Stomach smooth muscle (tissue), 2 donors: ENCODE results near the gene PDE4B.
A peak's percentile ranks its signal among the peaks of the same experiment; 100 is the strongest.

Source experiments
- H3K27ac ChIP-seq: one replicate; pipeline ENCODE4 v1.7.0; 2013; ENCODE audit warnings: mild to moderate bottlenecking, low read length, inconsistent platforms
- H3K27me3 ChIP-seq, 2 donors: one replicate each; pipeline ENCODE4 v1.7.0; 2013; ENCODE audit warnings: low read length in 2 of 2; ENCODE audit not compliant: insufficient read depth in 2 of 2, control insufficient read depth in 1 of 2
- H3K36me3 ChIP-seq, 2 donors: one replicate each; pipeline ENCODE4 v1.7.0; 2013; ENCODE audit warnings: low read length in 2 of 2; ENCODE audit not compliant: control insufficient read depth in 2 of 2, insufficient read depth in 2 of 2
- H3K4me1 ChIP-seq: one replicate; pipeline ENCODE4 v1.7.0; 2013; ENCODE audit warnings: low read length; ENCODE audit not compliant: control insufficient read depth, insufficient read depth
- H3K4me3 ChIP-seq, 2 donors: one replicate each; pipeline ENCODE4 v1.7.0; 2013; ENCODE audit warnings: low read length in 2 of 2
- H3K9ac ChIP-seq, 2 donors: one replicate each; pipeline ENCODE4 v1.7.0; 2013; ENCODE audit warnings: low read length in 2 of 2, mild to moderate bottlenecking in 1 of 2
- H3K9me3 ChIP-seq, 2 donors: one replicate each; pipeline ENCODE4 v1.7.0; 2013; ENCODE audit warnings: low read length in 2 of 2; ENCODE audit not compliant: control insufficient read depth in 2 of 2
- donor health status: healthy.
- donor health status: Pancreatic carcinoma.

The PDE4B gene

DNA sequence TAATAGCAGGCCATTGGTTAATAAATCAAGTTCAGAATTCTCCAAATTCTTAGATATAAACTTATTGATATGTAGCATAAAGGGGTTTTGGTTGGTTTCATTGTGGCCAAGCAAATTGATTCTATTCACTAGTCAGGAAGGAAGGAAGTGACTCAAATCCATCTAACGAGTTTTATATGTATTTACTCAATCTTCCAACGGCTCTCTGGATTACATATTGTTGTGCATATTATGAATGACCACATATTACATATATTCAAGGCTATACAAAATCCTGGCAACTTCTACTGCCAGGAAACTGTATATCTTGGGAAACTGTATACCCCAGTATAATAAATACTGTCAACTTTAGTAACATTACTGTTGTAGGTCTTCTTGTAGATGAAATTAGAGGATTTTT lies 20.1 kb upstream of the PDE4B start:
- no peak overlapping the region for H3K9ac ChIP-seq
- no peaks in the 10 kb centered on the region for H3K27me3 ChIP-seq
- no peak overlapping the region for H3K4me3 ChIP-seq
- no peaks in the 10 kb centered on the region for H3K36me3 ChIP-seq
- no peak overlapping the region for H3K27ac ChIP-seq
- H3K9me3 ChIP-seq = no peaks in the 10 kb centered on the region
- no peaks in the 10 kb centered on the region for H3K4me1 ChIP-seq

DNA sequence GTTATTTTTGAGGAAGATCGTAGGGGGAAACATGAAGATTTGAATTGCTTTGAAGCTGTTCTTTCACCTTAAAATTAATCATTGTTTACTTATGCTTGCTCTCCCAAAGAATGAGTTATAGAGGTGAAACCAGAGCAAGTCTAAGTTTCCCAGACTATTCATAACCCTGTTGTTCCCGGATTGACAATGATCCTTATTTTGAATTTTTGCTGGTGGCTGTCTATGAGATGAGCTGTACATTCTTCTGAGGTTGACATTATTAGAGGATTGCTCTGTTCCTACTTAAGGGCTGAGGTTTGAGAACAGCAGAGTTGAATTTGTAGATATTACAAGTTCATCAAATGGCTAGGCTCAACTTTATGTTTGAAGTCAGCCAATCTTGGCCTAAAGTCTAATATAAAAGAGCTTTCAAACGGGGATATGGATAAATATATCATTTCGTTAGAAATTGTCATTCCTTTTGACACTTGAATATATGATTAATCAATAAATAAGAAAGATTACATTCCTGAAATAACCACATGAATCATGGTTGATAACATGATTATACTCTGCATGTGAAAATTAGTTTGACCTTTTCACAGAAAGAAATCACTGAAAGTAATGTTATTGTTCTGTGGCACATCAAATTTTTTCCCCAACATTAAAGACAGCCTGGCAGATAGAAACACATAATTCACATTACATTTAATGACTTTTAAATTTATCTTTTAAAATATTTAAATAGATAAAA lies 19.1 kb upstream of the PDE4B start:
- Histone ChIP-seq H3K9me3 (no peaks in the 10 kb centered on the region), H3K27ac (no peak overlapping the region), H3K4me1 (no peaks in the 10 kb centered on the region), H3K27me3 (no peaks in the 10 kb centered on the region), H3K9ac (no peak overlapping the region), H3K36me3 (no peaks in the 10 kb centered on the region), H3K4me3 (no peak overlapping the region)

DNA sequence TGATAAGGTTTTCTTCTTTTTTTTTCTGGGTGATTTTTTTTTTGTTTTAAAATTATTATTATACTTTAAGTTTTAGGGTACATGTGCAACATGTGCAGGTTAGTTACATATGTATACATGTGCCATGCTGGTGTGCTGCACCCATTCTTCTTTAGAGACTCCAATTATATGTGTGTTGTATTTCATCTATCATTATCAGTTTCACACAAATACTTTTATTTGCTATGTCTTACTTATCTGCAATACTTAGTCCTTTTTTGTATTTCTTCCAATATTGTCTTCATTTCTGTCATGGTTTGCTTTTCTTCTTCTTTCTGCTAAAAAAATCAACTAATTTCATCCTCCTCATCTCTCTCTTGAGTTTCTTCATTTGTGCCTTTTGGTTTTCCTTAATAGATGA lies 3.9 kb upstream of the PDE4B start:
- H3K9me3 ChIP-seq = peaks cover 0 to 4% of the 10 kb centered on the region in 2 donors
- H3K4me3 ChIP-seq = no peak overlapping the region
- no peaks in the 10 kb centered on the region for H3K4me1 ChIP-seq

DNA sequence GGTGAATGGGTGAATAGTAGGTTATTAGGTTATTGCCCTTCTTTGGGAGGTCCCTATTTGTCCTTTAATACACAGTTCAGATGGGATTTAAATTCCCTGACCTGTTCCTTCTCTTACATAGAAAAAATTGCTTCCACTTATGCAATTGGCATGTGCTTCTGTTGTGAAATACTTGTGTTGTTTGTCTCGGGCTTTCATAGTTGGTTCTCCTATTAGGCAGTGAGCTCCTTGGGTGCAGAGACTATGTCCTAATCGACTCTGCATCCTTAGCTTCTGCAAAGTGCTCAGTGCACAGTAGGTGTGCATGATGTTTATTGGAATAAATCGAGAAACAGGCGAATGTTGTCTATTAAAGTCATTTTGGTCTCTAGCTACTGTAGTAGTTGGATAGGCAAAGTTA lies 1.3 kb upstream of the PDE4B start:
- Histone ChIP-seq H3K4me3 (no peak overlapping the region), H3K27ac (no peak overlapping the region), H3K4me1 (no peaks in the 10 kb centered on the region), H3K9me3 (peaks cover 0 to 4% of the 10 kb centered on the region in 2 donors), H3K36me3 (no peaks in the 10 kb centered on the region), H3K27me3 (peaks cover 4 to 12% of the 10 kb centered on the region in 2 donors), H3K9ac (no peak overlapping the region)

More for the DNA sequence above, 3.9 kb upstream of the PDE4B start:
- peaks cover 4 to 11% of the 10 kb centered on the region in 2 donors for H3K27me3 ChIP-seq
- no peak overlapping the region for H3K9ac ChIP-seq
- no peaks in the 10 kb centered on the region for H3K36me3 ChIP-seq
- no peak overlapping the region for H3K27ac ChIP-seq

DNA sequence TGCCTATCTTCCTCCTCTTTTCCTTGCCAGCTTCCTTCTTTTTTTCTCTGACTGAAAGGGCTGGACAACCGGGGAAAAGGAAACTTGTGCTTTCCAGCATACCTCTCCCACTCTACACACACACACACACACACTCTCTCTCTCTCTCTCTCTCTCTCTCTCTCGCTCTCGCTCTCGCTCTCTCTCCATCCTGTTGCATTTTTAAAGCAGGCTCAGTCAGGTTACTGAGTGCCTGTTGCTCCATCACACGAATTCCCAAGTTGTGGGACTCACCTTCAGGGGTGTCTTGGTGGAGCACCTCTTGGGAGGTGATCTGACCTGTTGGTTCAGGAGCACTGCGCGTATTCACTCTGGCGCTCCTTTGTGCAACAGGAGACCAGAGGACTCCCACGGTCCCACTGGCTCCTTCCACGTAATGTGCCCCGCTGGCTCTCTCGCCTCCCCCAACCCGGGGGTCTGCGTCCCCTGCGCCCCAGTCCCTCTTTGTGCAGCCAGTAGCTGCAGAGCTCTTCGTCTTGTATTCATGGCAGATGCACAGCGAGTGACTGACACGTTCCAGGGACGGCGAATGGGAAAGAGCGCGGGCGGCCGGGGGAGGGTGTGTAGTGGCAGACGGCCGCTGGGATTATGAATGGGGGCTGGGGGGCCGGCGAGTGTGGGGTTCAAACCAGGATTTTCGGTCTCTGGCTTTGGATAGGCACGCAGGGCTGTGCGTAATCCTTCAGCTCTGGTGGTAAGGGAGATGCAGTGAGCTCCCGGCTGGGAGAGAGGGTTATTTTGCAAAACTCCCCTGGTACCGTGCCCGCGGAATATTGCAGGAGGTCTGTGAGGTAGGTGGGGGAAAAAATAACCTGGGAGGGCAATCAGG lies 660 bp upstream of the PDE4B start:
- no peak overlapping the region for H3K9ac ChIP-seq
- H3K4me3 ChIP-seq = no peak overlapping the region
- no peak overlapping the region for H3K27ac ChIP-seq
- peaks cover 0 to 4% of the 10 kb centered on the region in 2 donors for H3K9me3 ChIP-seq
- H3K27me3 ChIP-seq = peaks cover 4 to 12% of the 10 kb centered on the region in 2 donors
- H3K36me3 ChIP-seq = no peaks in the 10 kb centered on the region
- H3K4me1 ChIP-seq = no peaks in the 10 kb centered on the region

DNA sequence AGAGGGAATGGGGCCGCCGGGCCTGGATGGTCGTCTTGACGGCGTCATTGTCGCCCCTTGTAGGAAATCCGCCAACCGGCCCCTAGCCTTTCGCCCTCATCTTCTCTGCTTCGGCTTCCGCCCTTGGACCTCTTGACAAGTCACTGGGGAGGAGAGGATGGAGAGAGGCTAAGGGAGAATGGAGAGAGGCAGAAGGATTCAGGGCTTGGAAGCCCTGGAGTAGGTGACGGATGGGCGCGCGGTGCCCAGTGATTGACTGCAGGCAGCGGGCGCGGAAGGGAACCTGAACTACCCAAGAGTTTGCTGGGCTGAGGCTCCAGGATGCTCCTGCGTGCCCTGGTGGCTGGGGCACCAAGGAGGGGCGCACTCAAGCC lies 651 bp downstream of the PDE4B start:
- no peak overlapping the region for H3K27ac ChIP-seq
- peak overlapping the region in 1 of 2 donors; percentile 44 for H3K4me3 ChIP-seq
- H3K4me1 ChIP-seq = no peaks in the 10 kb centered on the region
- no peak overlapping the region for H3K9ac ChIP-seq
- no peaks in the 10 kb centered on the region for H3K36me3 ChIP-seq
- peaks cover 4 to 12% of the 10 kb centered on the region in 2 donors for H3K27me3 ChIP-seq
- H3K9me3 ChIP-seq = peaks cover 0 to 4% of the 10 kb centered on the region in 2 donors

DNA sequence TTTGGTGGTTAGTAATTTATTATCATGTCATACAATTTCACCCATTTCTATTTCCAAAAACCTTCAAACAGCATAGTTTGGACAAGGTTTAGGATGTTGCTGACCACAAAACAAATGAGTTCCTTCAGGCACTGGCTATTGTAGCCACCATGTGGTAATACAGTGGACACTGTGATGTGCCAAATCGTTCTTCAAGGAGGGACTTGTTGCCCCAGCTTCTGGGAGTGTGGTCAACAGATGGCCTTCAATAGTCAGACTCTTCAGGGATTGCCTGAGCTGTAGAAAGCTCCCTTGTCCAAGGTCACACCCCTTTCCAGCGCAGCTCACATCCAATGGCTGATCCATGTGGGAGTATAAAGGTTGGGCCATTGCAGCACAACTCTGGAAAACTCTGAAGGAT lies 2.6 kb downstream of the PDE4B start:
- Histone ChIP-seq H3K36me3 (no peaks in the 10 kb centered on the region), H3K9me3 (no peaks in the 10 kb centered on the region), H3K27ac (no peak overlapping the region), H3K4me1 (no peaks in the 10 kb centered on the region), H3K9ac (no peak overlapping the region), H3K4me3 (no peak overlapping the region), H3K27me3 (peaks cover 4 to 12% of the 10 kb centered on the region in 2 donors)

DNA sequence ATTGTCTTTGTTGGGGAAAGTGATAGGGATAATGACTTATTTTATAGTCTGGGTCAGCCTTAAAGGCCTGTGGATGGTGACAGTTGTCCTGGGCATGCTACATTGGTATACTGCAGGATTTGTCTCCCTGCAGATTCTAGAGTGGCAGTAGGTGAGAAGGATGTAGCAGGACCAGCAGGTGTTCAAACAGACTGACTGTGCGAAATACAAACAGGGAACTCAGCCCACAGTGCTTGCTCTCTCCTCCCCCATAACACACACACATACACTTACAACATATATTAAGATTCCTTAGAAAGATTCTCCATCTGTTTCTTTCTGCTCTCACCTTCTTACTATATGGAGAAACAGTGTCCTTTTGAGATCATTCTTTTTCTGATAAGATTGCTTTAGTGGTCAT lies 6.9 kb downstream of the PDE4B start:
- Histone ChIP-seq H3K4me3 (no peak overlapping the region), H3K9me3 (no peaks in the 10 kb centered on the region), H3K27ac (no peak overlapping the region), H3K27me3 (no peaks in the 10 kb centered on the region), H3K36me3 (no peaks in the 10 kb centered on the region), H3K4me1 (no peaks in the 10 kb centered on the region), H3K9ac (no peak overlapping the region)

DNA sequence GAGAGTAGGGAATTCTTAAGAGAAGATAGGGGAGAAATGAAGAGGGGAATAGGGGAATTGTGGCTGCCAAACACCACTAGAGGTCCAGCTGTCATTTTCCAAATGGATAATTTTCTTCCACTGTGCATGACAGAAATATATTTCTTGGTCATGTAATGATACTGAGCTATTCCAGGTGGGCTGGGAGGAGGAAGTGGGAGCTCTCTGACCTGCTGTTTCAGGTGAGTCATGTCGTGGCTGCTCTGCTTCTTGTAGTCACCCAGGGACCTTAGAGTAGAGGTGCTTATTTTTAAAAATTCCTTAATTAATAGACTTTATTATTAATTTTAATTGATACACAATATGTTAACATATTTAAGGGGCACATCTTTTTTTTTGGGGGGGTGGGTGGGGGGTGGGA lies 11.9 kb downstream of the PDE4B start:
- H3K4me1 ChIP-seq = no peaks in the 10 kb centered on the region
- H3K36me3 ChIP-seq = no peaks in the 10 kb centered on the region
- H3K9ac ChIP-seq = no peak overlapping the region
- H3K27me3 ChIP-seq = no peaks in the 10 kb centered on the region
- H3K27ac ChIP-seq = no peak overlapping the region
- H3K9me3 ChIP-seq = no peaks in the 10 kb centered on the region
- H3K4me3 ChIP-seq = no peak overlapping the region

DNA sequence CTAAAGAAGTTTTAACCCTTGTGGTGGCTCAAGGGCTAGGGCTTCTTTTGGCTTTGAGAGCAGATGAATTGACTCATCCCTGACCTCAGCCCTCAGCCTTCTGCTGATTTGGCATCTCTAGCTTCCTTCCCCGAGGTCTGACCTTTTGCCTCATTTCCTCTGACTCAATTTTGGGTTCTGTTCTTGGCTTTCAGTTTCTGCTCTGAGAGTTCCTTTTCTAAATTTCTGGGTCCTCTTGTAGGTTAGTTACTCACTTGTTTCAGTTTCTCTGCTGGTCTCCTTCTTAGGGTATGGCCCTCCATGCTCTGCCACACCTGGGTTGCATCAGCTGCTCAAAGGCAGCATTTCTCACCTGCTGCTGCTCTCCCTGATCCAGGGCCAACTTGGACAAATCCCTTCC lies 19.4 kb downstream of the PDE4B start:
- no peaks in the 10 kb centered on the region for H3K27me3 ChIP-seq
- H3K27ac ChIP-seq = no peak overlapping the region
- H3K4me3 ChIP-seq = no peak overlapping the region
- H3K36me3 ChIP-seq = no peaks in the 10 kb centered on the region
- H3K9me3 ChIP-seq = no peaks in the 10 kb centered on the region
- H3K4me1 ChIP-seq = no peaks in the 10 kb centered on the region
- no peak overlapping the region for H3K9ac ChIP-seq

DNA sequence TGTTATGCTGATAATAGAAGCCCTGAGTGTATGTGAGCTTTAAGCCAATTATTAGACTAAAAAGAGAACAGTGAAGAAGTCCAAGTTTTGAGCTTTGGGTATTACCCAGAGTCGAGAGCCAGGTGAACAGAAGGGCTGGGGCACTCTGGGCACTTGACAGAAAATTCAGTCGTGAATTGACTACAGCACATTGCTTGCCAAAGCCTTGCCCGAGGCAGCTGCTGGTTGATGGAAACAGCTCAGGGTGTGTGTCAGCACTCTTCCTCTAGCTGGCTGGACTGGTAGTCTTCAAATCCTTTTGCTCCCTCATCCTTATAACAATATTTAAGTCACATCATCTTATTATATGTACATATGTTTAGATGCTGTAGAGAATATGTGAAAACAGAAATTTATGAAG lies 21.3 kb downstream of the PDE4B start:
- H3K9ac ChIP-seq = no peak overlapping the region
- H3K36me3 ChIP-seq = no peaks in the 10 kb centered on the region
- H3K9me3 ChIP-seq = no peaks in the 10 kb centered on the region
- no peaks in the 10 kb centered on the region for H3K27me3 ChIP-seq
- H3K4me3 ChIP-seq = no peak overlapping the region
- no peaks in the 10 kb centered on the region for H3K4me1 ChIP-seq
- no peak overlapping the region for H3K27ac ChIP-seq
